ENCODE data around the gene LTA4H. TPM values are rescaled to one million over a fixed set of nuclear protein-coding genes. Genes with fewer than 3 reads are reported as not detected.

The LTA4H gene
- total and polyA plus RNA-seq, 7 donors, result 39.6 to 77.3 (median 58.6) TPM

- Histone ChIP-seq H3K27me3 (no peaks in the 10 kb centered on the region), H3K4me3 (no peak overlapping the region), H3K4me1 (peaks cover 0 to 16% (median 12%) of the 10 kb centered on the region in 4 donors), H3K9me3 (no peaks in the 10 kb centered on the region), H3K36me3 (no peaks in the 10 kb centered on the region), H3K27ac (peak overlapping the region in 3 of 4 donors; percentile 34 to 55 (median 39))
- WGBS, 2 donors, result 67 to 83% methylated on average over 15 of the region's 15 CpGs
- DNase-seq, result peak; percentile 80
- peak in 3 of 4 donors; percentile 31 to 58 (median 43) for TF ChIP-seq POLR2AphosphoS5 (IDR thresholded peaks at IDR 0.05)
- TF ChIP-seq EP300 (IDR thresholded peaks at IDR 0.05), result no peak
- TF ChIP-seq POLR2A (IDR thresholded peaks at IDR 0.05), result no peak
- no peak for TF ChIP-seq CTCF (IDR thresholded peaks at IDR 0.05)
- intact Hi-C loops (cut with DNase I), result no loop called here
Observed at GRCh38 chr12:96078231-96079135, 43.1 kb upstream of the LTA4H start.

GRCh38 chr12:96077081-96077480 lies 41.7 kb upstream of the LTA4H start:
- no peaks in the 10 kb centered on the region for H3K9me3 ChIP-seq
- WGBS, 2 donors, result 87 to 94% methylated on average over 6 of the region's 6 CpGs
- intact Hi-C loops (cut with DNase I), result no loop called here

GRCh38 chr12:96075560-96075959 lies 40.2 kb upstream of the LTA4H start:
- intact Hi-C loops (cut with DNase I), result no loop called here

More at GRCh38 chr12:96077081-96077480, 41.7 kb upstream of the LTA4H start:
- DNase-seq, result no peak
- Histone ChIP-seq H3K36me3 (no peaks in the 10 kb centered on the region), H3K4me3 (no peak overlapping the region), H3K27ac (no peak overlapping the region), H3K4me1 (peaks cover 0 to 16% (median 12%) of the 10 kb centered on the region in 4 donors), H3K27me3 (no peaks in the 10 kb centered on the region)
- TF ChIP-seq EP300 (IDR thresholded peaks at IDR 0.05), result no peak

GRCh38 chr12:96073346-96074330 lies 38.3 kb upstream of the LTA4H start:
- H3K4me1 ChIP-seq, result peaks cover 0 to 9% (median 7%) of the 10 kb centered on the region in 4 donors
- no peaks in the 10 kb centered on the region for H3K36me3 ChIP-seq
- no peak for DNase-seq
- H3K9me3 ChIP-seq, result no peaks in the 10 kb centered on the region
- 66 to 68% methylated on average over 7 of the region's 7 CpGs for WGBS, 2 donors
- H3K27ac ChIP-seq, result no peak overlapping the region
- TF ChIP-seq POLR2A (IDR thresholded peaks at IDR 0.05) (no peak), POLR2AphosphoS5 (IDR thresholded peaks at IDR 0.05) (no peak), EP300 (IDR thresholded peaks at IDR 0.05) (no peak), CTCF (IDR thresholded peaks at IDR 0.05) (no peak)
- H3K27me3 ChIP-seq, result no peaks in the 10 kb centered on the region
- intact Hi-C loops (cut with DNase I), result no loop called here
- no peak overlapping the region for H3K4me3 ChIP-seq

More at GRCh38 chr12:96075560-96075959, 40.2 kb upstream of the LTA4H start:
- Histone ChIP-seq H3K27me3 (no peaks in the 10 kb centered on the region), H3K36me3 (no peaks in the 10 kb centered on the region), H3K9me3 (no peaks in the 10 kb centered on the region), H3K4me1 (peaks cover 0 to 16% (median 12%) of the 10 kb centered on the region in 4 donors), H3K4me3 (no peak overlapping the region), H3K27ac (no peak overlapping the region)
- TF ChIP-seq POLR2A (IDR thresholded peaks at IDR 0.05), result no peak
- TF ChIP-seq EP300 (IDR thresholded peaks at IDR 0.05), result no peak
- no peak for TF ChIP-seq POLR2AphosphoS5 (IDR thresholded peaks at IDR 0.05)
- no peak for TF ChIP-seq CTCF (IDR thresholded peaks at IDR 0.05)
- WGBS, 2 donors, result 81 to 90% methylated on average over 2 of the region's 2 CpGs
- DNase-seq, result no peak
